Jurkat, Clone E6-1 (cell line): Measurements from ENCODE around the gene UBA5. TPM values are rescaled to one million over a fixed set of nuclear protein-coding genes. Genes with fewer than 3 reads are reported as not detected.
"Not testable (repeated sequence)": the region's sequence is repeated elsewhere in the genome, so short reads cannot be mapped to it uniquely, and the experiment has no call there.

Source experiments
- DNase-seq: peaks from one replicate; pipeline ENCODE4 v3.0.0-alpha.2; 2011; ENCODE audit warnings: low read depth, low spot score
- H3K4me3 ChIP-seq: 2 replicates; pipeline ENCODE4 v1.5.1; 2011; ENCODE audit warnings: mild to moderate bottlenecking, low read length, control low read depth, moderate library complexity
- polyA plus RNA-seq: library from polyadenylated mRNA; unstranded; fragments of >200 nt; gene quantifications from one replicate; pipeline ENCODE4 v1.2.1, GENCODE V29; 2012; ENCODE audit warnings: missing spikeins; ENCODE audit not compliant: insufficient read length, insufficient read depth

The UBA5 gene
- 51.9 TPM for polyA plus RNA-seq

GRCh38 chr3:132660052-132660810 lies at the start of gene UBA5:
UBA5 (plus strand) TSS chr3:132660329; CDS start chr3:132660538, 209 bp downstream.
- DNase-seq, result peak; percentile 55
- peak within 1 kb of the TSS; percentile 90 for H3K4me3 ChIP-seq

- DNase-seq, H3K4me3 ChIP-seq: not testable (repeated sequence)
Observed at GRCh38 chr3:132615301-132615700, 44.8 kb upstream of the UBA5 start.

GRCh38 chr3:132615881-132616280 lies 44.2 kb upstream of the UBA5 start:
- no peak for DNase-seq
- no peak overlapping the region for H3K4me3 ChIP-seq

GRCh38 chr3:132616780-132617179 lies 43.3 kb upstream of the UBA5 start:
- no peak overlapping the region for H3K4me3 ChIP-seq
- no peak for DNase-seq

GRCh38 chr3:132622148-132622547 lies 38.0 kb upstream of the UBA5 start:
- H3K4me3 ChIP-seq, result no peak overlapping the region
- DNase-seq, result no peak

GRCh38 chr3:132622761-132623160 lies 37.4 kb upstream of the UBA5 start:
- DNase-seq, result no peak
- H3K4me3 ChIP-seq, result no peak overlapping the region

GRCh38 chr3:132623646-132624045 lies 36.5 kb upstream of the UBA5 start:
- H3K4me3 ChIP-seq, result no peak overlapping the region
- no peak for DNase-seq

- no peak overlapping the region for H3K4me3 ChIP-seq
- no peak for DNase-seq
Observed at GRCh38 chr3:132624790-132625189, 35.3 kb upstream of the UBA5 start.

GRCh38 chr3:132625613-132626012 lies 34.5 kb upstream of the UBA5 start:
- no peak overlapping the region for H3K4me3 ChIP-seq
- DNase-seq, result no peak

GRCh38 chr3:132626955-132627354 lies 33.2 kb upstream of the UBA5 start:
- H3K4me3 ChIP-seq, result no peak overlapping the region
- DNase-seq, result no peak

- no peak for DNase-seq
- no peak overlapping the region for H3K4me3 ChIP-seq
Observed at GRCh38 chr3:132628157-132628556, 32.0 kb upstream of the UBA5 start.

- DNase-seq, result no peak
Observed at GRCh38 chr3:132629928-132630327, 30.2 kb upstream of the UBA5 start.

GRCh38 chr3:132630612-132631011 lies 29.5 kb upstream of the UBA5 start:
- no peak for DNase-seq
- H3K4me3 ChIP-seq, result no peak overlapping the region

More at GRCh38 chr3:132629928-132630327, 30.2 kb upstream of the UBA5 start:
- H3K4me3 ChIP-seq, result no peak overlapping the region

- DNase-seq, result no peak
Observed at GRCh38 chr3:132635052-132635451, 25.1 kb upstream of the UBA5 start.

GRCh38 chr3:132637590-132637989 lies 22.5 kb upstream of the UBA5 start:
- no peak overlapping the region for H3K4me3 ChIP-seq
- DNase-seq, result no peak

More at GRCh38 chr3:132635052-132635451, 25.1 kb upstream of the UBA5 start:
- H3K4me3 ChIP-seq, result no peak overlapping the region

GRCh38 chr3:132638706-132639105 lies 21.4 kb upstream of the UBA5 start:
- H3K4me3 ChIP-seq, result no peak overlapping the region

GRCh38 chr3:132641427-132641826 lies 18.7 kb upstream of the UBA5 start:
- not testable (repeated sequence) for H3K4me3 ChIP-seq, DNase-seq

More at GRCh38 chr3:132638706-132639105, 21.4 kb upstream of the UBA5 start:
- DNase-seq, result no peak

- DNase-seq, result peak; percentile 36
Observed at GRCh38 chr3:132641837-132642538, 18.1 kb upstream of the UBA5 start.

GRCh38 chr3:132642539-132642847 lies 17.6 kb upstream of the UBA5 start:
- DNase-seq, result no peak
- H3K4me3 ChIP-seq, result no peak overlapping the region

More at GRCh38 chr3:132641837-132642538, 18.1 kb upstream of the UBA5 start:
- no peak overlapping the region for H3K4me3 ChIP-seq

- no peak overlapping the region for H3K4me3 ChIP-seq
- no peak for DNase-seq
Observed at GRCh38 chr3:132643366-132643765, 16.8 kb upstream of the UBA5 start.
